Fibroblast of the aortic adventitia (primary cell): ENCODE data around the gene VSNL1. TPM values are rescaled to one million over a fixed set of nuclear protein-coding genes. Genes with fewer than 3 reads are reported as not detected.

ENCODE experiments used
- DNase-seq: peaks from one replicate; pipeline ENCODE4 v3.0.0-alpha.2; 2010; ENCODE audit warnings: low read depth
- H3K4me3 ChIP-seq: 2 replicates; pipeline ENCODE4 v1.5.1; 2011; ENCODE audit warnings: low read depth, mild to moderate bottlenecking, control low read depth, low read length, moderate library complexity
- total RNA-seq: library from RNA; depleted of rRNA; stranded (reverse); fragments of >200 nt; gene quantifications from 2 replicates; pipeline ENCODE4 v1.2.3, GENCODE V29; 2012; ENCODE audit warnings: low replicate concordance
- TF ChIP-seq, protein P1 (sequence below): IDR thresholded peaks from 2 replicates; pipeline ENCODE4 v1.5.1; 2011; ENCODE audit warnings: mild to moderate bottlenecking, low read length, control low read depth, inconsistent platforms; ENCODE audit not compliant: insufficient read depth

VSNL1 gene
- total RNA-seq, 1 donor, result 3.7 TPM

DNA sequence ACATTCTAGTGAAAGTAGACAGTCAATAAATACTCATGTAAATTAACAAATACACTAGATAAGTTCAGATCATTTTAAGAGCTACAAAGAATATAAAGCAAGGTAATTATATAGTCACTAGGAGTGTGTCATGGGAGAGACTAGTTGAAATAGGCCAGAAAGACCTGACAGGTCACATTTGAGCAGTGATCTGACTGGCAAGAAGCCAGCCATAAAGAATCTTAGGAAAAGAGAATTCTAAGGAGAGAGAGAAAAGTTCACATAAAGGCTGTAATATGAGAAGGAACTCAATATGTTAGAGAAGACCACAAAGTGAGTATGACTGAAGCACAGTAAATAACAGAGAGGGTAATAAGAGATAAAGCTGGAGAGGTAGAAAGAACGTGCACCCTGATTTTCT, 31.2 kb downstream of the VSNL1 start:
- DNase-seq, result no peak
- no peak overlapping the region for H3K4me3 ChIP-seq
- TF ChIP-seq, protein P1, sequence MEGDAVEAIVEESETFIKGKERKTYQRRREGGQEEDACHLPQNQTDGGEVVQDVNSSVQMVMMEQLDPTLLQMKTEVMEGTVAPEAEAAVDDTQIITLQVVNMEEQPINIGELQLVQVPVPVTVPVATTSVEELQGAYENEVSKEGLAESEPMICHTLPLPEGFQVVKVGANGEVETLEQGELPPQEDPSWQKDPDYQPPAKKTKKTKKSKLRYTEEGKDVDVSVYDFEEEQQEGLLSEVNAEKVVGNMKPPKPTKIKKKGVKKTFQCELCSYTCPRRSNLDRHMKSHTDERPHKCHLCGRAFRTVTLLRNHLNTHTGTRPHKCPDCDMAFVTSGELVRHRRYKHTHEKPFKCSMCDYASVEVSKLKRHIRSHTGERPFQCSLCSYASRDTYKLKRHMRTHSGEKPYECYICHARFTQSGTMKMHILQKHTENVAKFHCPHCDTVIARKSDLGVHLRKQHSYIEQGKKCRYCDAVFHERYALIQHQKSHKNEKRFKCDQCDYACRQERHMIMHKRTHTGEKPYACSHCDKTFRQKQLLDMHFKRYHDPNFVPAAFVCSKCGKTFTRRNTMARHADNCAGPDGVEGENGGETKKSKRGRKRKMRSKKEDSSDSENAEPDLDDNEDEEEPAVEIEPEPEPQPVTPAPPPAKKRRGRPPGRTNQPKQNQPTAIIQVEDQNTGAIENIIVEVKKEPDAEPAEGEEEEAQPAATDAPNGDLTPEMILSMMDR, result no peak

DNA sequence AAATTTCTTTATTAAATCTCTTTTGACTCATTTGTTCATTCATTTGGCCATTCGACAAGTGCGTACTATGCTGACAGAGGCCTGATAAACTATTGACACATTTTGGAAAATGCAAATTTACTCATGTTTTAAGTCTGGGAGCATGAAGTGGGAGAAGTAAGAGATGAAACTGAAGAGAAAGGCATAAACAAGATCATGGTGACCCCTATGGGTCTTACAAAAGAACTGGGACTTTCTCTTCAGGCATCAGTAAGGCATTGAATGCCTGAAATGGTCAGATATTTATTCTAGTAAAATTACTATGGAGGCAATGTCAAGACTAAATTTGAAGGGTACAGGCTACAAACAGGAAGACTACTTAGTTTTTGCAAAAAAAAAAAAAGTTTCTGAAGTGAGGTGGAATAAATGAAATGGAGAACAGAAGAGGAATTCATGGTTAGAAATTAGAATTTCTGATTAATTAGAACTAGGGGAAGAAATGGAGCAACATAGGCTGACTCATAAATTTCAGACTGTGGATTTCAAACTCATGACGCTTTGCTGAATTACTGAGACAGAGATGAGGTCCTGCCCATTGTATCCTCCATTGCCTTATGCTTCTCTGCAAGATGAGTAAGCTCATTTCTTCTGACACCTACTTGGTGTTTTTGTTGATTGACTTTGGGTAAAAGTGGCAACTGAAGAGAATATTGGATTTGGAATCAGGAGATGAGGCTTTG, 32.7 kb downstream of the VSNL1 start:
- DNase-seq, result peak; percentile 44
- TF ChIP-seq, protein P1, result peak; percentile 20

DNA sequence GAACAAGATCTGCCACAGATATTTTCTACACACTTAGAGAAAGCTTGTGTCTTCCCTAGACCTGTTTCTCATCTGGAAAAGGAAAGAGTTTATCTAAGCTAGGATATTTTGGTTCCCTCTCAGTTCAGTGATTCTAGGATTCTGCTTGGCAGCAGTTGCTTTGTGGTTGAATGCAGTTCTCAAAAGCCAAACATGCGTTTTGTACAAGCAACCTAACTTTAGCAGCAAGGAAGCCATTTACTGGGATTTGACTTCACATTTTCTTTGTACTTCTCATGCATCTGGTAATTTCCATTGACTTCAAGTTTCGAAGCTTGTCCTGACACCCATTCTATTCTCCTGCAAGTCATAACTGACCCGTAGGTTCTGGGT, 33.3 kb downstream of the VSNL1 start:
- TF ChIP-seq, protein P1, result no peak
- DNase-seq, result peak; percentile 37
- no peak overlapping the region for H3K4me3 ChIP-seq

More for the DNA sequence above, 32.7 kb downstream of the VSNL1 start:
- H3K4me3 ChIP-seq, result no peak overlapping the region

DNA sequence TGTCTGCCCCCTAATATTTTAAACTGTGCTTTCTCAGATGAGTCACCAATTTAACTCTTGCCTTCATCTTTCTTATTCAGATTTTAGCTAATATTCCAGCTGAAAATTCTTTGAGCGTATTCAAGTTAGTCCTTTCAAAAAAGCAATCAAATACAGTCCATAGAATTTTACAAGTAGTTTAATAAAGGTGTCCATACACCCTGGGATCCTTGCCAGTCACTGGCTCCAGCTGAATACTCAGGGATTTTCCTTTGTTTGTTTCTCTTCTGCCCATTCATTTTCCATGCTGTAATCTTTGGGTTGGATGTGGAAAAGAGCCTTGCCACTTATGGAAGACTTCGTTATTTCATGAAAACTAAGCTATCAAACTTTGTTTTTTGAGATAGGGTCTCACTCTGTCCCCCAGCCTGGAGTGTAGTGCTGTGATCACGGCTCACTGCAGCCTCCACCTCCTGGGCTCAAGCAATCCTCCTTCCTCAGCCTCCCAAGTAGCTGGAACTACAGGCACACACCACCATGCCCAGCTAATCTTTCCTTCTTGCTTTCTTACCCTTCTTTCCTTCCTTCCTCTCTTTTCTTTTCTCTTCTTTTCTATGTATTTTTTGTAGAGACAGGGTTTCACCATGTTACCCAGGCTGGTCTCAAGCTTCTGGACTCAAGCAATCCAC, 34.0 kb downstream of the VSNL1 start:
- DNase-seq, result no peak
- TF ChIP-seq, protein P1, result no peak

DNA sequence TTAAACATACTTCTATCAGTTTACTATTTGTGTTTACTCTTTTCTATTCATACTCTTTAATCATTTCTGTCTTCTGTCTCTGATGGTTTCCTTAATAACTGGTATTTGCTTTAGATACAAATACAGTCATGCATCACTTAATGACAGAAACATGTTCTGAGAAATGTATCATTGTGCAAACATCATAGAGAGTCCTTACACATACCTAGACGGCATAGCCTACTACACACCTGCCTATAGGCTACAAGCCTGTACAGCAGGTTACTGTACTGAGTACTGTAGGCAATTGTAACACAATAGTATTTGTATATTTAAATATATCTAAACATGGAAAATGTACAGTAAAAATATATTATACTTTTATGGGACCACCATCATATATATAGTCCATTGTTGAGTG, 36.3 kb downstream of the VSNL1 start:
- TF ChIP-seq, protein P1, result no peak
- no peak for DNase-seq
- H3K4me3 ChIP-seq, result no peak overlapping the region

More for the DNA sequence above, 34.0 kb downstream of the VSNL1 start:
- H3K4me3 ChIP-seq, result no peak overlapping the region

DNA sequence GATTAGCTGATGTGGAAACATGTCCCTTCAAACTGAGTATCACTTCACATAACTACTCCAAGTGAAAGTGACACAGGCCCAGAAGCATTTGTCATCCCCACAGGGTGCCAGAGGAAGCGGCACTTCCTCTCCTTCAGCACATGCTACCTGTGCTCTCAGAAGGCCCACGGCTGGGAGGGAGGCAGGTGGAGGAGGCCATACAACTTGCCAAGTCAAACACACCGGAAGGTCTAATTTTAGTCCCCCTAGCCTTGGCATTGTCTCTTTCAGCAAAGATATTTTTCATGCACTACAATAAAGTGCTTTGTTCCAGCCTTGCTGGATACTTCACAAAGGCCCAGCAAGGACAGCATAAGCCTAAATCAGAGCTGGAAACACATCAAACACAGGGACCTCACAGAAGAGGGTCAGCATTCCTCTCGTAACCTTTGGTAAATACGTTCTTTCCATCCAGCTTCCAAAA, 38.0 kb downstream of the VSNL1 start:
- DNase-seq, result no peak
- TF ChIP-seq, protein P1, result no peak
- no peak overlapping the region for H3K4me3 ChIP-seq
